ENCODE results near the gene DPYSL5. TPM values are rescaled to one million over a fixed set of nuclear protein-coding genes. Genes with fewer than 3 reads are reported as not detected.

DPYSL5 gene
- total and polyA plus RNA-seq, 2 of the 13 experiments (the other 11 are each of a cell fraction or from before 2014, with no cell fraction given), result 0.15 TPM; not detected in 1

DNA sequence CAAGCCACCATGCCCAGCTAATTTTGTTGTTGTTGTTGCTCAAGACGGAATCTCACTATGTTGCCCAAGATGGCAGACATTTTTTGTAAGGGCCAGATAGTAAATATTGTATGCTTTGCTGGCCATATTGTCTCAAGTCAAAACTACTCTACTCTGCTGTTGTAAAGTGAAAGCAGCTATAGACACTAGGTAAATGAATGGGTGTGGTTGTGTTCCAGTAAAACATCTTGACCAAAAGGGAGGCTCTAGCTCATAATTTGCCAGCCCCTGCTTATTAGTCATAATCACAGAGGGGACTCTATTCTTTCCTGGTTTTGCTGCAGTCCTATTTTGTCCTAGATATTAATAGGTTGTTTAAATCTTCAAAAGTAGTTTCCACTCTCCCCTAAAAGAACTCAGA lies 147.1 kb downstream of the DPYSL5 start:
- in situ Hi-C loops (cut with HindIII; ENCODE audit: extremely low pct_ligation_motif_present, low pct_unique_long_range_greater_than_20kb), result no loop called here
- Histone ChIP-seq H3K9me3 (ENCODE audit: low read length) (no peaks in the 10 kb centered on the region), H2AFZ (ENCODE audit: low read length) (no peak overlapping the region), H3K4me2 (ENCODE audit: low read depth, low read length) (no peak overlapping the region), H3K27ac (ENCODE audit: extremely low read length, insufficient read depth, low read length) (no peak overlapping the region), H3K4me3 (replicated peaks in 1 of 3; ENCODE audit: insufficient read depth in 1 of 3, low read depth in 2 of 3, low read length in 3 of 3) (no peak overlapping the region), H3K9ac (ENCODE audit: insufficient read depth, low read depth, low read length) (no peak overlapping the region), H3K79me2 (ENCODE audit: insufficient read depth, low read length) (no peaks in the 10 kb centered on the region), H3K4me1 (ENCODE audit: insufficient read depth, low read length) (peaks cover 9% of the 10 kb centered on the region), H4K20me1 (ENCODE audit: insufficient read depth, low read length) (no peaks in the 10 kb centered on the region), H3K27me3 (ENCODE audit: control insufficient read depth in 1 of 2, insufficient read depth in 2 of 2, low read length in 2 of 2) (peaks cover 0 to 9% of the 10 kb centered on the region in 2 experiments; a peak in 1 of 5 replicates), H3K36me3 (replicated peaks in 1 of 2; ENCODE audit: control insufficient read depth in 1 of 2, insufficient read depth in 2 of 2, low read length in 2 of 2) (no peaks in the 10 kb centered on the region)
- intact Hi-C loops (cut with micrococcal nuclease; ENCODE audit: unreplicated experiment), result no loop called here
- ATAC-seq (no peak), FAIRE-seq (no peak), DNase-seq (ENCODE audit: low spot score) (no peak)
- BruUV-seq (replicated peaks), result no TSS peak
- POLR2A ChIA-PET, result no interaction called here
- CTCF ChIA-PET (ENCODE audit: low intra/inter-chr PET ratio, low total read pairs), result no interaction called here
- WGBS (ENCODE audit: low lambda C conversion rate), result 25% methylated on average over 1 of the region's 1 CpG
- no peak for TF ChIP-seq ZNF652 (CRISPR knock-in tag; IDR thresholded peaks at IDR 0.05; ENCODE audit: borderline replicate concordance, low read depth)
- TF ChIP-seq LCORL (IDR thresholded peaks at IDR 0.05), result no peak
- TF ChIP-seq LCORL (CRISPR knock-in tag; IDR thresholded peaks at IDR 0.05), result no peak
- no peak for TF ChIP-seq ZNF773 (CRISPR knock-in tag; IDR thresholded peaks at IDR 0.05; ENCODE audit: borderline replicate concordance)
- TF ChIP-seq, protein P1, sequence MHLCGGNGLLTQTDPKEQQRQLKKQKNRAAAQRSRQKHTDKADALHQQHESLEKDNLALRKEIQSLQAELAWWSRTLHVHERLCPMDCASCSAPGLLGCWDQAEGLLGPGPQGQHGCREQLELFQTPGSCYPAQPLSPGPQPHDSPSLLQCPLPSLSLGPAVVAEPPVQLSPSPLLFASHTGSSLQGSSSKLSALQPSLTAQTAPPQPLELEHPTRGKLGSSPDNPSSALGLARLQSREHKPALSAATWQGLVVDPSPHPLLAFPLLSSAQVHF (CRISPR knock-in tag; IDR thresholded peaks at IDR 0.05), result no peak
- TF ChIP-seq, protein P2, sequence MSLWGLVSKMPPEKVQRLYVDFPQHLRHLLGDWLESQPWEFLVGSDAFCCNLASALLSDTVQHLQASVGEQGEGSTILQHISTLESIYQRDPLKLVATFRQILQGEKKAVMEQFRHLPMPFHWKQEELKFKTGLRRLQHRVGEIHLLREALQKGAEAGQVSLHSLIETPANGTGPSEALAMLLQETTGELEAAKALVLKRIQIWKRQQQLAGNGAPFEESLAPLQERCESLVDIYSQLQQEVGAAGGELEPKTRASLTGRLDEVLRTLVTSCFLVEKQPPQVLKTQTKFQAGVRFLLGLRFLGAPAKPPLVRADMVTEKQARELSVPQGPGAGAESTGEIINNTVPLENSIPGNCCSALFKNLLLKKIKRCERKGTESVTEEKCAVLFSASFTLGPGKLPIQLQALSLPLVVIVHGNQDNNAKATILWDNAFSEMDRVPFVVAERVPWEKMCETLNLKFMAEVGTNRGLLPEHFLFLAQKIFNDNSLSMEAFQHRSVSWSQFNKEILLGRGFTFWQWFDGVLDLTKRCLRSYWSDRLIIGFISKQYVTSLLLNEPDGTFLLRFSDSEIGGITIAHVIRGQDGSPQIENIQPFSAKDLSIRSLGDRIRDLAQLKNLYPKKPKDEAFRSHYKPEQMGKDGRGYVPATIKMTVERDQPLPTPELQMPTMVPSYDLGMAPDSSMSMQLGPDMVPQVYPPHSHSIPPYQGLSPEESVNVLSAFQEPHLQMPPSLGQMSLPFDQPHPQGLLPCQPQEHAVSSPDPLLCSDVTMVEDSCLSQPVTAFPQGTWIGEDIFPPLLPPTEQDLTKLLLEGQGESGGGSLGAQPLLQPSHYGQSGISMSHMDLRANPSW (CRISPR knock-in tag; IDR thresholded peaks at IDR 0.05; ENCODE audit: borderline replicate concordance), result no peak
- TF ChIP-seq TBX3 (IDR thresholded peaks at IDR 0.05; ENCODE audit: borderline replicate concordance), result no peak
- TF ChIP-seq TCF7 (IDR thresholded peaks at IDR 0.05; ENCODE audit: low read depth), result no peak
- no peak for TF ChIP-seq PAF1 (CRISPR knock-in tag; IDR thresholded peaks at IDR 0.05)
- TF ChIP-seq ZNF841 (CRISPR knock-in tag; IDR thresholded peaks at IDR 0.05; ENCODE audit: borderline replicate concordance), result no peak
- TF ChIP-seq, protein P3, sequence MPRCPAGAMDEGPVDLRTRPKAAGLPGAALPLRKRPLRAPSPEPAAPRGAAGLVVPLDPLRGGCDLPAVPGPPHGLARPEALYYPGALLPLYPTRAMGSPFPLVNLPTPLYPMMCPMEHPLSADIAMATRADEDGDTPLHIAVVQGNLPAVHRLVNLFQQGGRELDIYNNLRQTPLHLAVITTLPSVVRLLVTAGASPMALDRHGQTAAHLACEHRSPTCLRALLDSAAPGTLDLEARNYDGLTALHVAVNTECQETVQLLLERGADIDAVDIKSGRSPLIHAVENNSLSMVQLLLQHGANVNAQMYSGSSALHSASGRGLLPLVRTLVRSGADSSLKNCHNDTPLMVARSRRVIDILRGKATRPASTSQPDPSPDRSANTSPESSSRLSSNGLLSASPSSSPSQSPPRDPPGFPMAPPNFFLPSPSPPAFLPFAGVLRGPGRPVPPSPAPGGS (CRISPR knock-in tag; IDR thresholded peaks at IDR 0.05), result no peak
- no peak for TF ChIP-seq ZNF891 (CRISPR knock-in tag; IDR thresholded peaks at IDR 0.05)
- no peak for TF ChIP-seq GATAD2A (CRISPR knock-in tag; IDR thresholded peaks at IDR 0.05)
- TF ChIP-seq, protein P4, sequence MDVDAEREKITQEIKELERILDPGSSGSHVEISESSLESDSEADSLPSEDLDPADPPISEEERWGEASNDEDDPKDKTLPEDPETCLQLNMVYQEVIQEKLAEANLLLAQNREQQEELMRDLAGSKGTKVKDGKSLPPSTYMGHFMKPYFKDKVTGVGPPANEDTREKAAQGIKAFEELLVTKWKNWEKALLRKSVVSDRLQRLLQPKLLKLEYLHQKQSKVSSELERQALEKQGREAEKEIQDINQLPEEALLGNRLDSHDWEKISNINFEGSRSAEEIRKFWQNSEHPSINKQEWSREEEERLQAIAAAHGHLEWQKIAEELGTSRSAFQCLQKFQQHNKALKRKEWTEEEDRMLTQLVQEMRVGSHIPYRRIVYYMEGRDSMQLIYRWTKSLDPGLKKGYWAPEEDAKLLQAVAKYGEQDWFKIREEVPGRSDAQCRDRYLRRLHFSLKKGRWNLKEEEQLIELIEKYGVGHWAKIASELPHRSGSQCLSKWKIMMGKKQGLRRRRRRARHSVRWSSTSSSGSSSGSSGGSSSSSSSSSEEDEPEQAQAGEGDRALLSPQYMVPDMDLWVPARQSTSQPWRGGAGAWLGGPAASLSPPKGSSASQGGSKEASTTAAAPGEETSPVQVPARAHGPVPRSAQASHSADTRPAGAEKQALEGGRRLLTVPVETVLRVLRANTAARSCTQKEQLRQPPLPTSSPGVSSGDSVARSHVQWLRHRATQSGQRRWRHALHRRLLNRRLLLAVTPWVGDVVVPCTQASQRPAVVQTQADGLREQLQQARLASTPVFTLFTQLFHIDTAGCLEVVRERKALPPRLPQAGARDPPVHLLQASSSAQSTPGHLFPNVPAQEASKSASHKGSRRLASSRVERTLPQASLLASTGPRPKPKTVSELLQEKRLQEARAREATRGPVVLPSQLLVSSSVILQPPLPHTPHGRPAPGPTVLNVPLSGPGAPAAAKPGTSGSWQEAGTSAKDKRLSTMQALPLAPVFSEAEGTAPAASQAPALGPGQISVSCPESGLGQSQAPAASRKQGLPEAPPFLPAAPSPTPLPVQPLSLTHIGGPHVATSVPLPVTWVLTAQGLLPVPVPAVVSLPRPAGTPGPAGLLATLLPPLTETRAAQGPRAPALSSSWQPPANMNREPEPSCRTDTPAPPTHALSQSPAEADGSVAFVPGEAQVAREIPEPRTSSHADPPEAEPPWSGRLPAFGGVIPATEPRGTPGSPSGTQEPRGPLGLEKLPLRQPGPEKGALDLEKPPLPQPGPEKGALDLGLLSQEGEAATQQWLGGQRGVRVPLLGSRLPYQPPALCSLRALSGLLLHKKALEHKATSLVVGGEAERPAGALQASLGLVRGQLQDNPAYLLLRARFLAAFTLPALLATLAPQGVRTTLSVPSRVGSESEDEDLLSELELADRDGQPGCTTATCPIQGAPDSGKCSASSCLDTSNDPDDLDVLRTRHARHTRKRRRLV (CRISPR knock-in tag; IDR thresholded peaks at IDR 0.05), result no peak
- TF ChIP-seq, protein P5, sequence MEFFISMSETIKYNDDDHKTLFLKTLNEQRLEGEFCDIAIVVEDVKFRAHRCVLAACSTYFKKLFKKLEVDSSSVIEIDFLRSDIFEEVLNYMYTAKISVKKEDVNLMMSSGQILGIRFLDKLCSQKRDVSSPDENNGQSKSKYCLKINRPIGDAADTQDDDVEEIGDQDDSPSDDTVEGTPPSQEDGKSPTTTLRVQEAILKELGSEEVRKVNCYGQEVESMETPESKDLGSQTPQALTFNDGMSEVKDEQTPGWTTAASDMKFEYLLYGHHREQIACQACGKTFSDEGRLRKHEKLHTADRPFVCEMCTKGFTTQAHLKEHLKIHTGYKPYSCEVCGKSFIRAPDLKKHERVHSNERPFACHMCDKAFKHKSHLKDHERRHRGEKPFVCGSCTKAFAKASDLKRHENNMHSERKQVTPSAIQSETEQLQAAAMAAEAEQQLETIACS (CRISPR knock-in tag; IDR thresholded peaks at IDR 0.05), result no peak
- TF ChIP-seq TEAD3 (CRISPR knock-in tag; optimal IDR thresholded peaks at IDR 0.05; ENCODE audit: borderline replicate concordance), result no peak

All from HepG2 (cell line).